Tibial nerve (tissue), 4 donors: ENCODE data around the gene LGI1.

Experiments
- EP300 ChIP-seq, 2 donors: sonication (generic); formaldehyde crosslinking; IDR thresholded peaks; one replicate each; pipeline ENCODE4 v1.6.1; 2017; ENCODE audit warnings: antibody characterized with exemption in 2 of 2, mild to moderate bottlenecking in 1 of 2
- TF ChIP-seq, protein P1 (sequence below), 5 experiments: fragments of 200-600 bp in 3 of 5; fragments of 450-650 bp in 2 of 5; sonication (generic) in 3 of 5; IDR thresholded peaks; one replicate each; pipeline ENCODE4 v1.5.1; 2016 to 2019; ENCODE audit warnings: antibody characterized with exemption in 5 of 5, mild to moderate bottlenecking in 3 of 5, moderate library complexity in 2 of 5

DNA sequence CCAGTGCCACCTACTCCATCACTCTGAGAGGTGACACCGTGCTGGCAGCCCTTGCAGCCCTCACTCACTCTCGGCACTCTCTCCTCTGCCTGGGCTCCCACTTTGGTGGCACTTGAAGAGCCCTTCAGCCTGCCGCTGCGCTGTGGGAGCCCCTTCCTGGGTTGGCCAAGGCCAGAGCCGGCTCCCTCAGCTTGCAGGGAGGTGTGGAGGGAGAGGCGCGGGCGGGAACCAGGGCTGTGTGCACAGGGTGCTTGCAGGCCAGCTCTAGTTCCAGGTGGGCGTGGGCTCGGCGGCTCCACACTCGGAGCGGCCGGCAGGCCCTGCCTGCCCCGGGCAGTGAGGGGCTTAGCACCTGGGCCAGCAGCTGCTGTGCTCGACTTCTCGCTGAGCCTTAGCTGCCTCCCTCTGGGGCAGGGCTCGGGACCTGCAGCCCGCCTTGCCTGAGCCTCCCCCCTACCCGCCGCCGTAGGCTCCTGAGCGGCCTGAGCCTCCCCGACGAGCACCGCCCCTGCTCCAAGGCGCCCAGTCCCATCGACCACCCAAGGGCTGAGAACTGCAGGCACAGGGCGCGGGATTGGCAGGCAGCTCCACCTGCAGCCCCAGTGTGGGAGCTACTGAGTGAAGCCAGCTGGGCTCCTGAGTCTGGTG, 87.4 kb downstream of the LGI1 start:
- TF ChIP-seq, protein P1, sequence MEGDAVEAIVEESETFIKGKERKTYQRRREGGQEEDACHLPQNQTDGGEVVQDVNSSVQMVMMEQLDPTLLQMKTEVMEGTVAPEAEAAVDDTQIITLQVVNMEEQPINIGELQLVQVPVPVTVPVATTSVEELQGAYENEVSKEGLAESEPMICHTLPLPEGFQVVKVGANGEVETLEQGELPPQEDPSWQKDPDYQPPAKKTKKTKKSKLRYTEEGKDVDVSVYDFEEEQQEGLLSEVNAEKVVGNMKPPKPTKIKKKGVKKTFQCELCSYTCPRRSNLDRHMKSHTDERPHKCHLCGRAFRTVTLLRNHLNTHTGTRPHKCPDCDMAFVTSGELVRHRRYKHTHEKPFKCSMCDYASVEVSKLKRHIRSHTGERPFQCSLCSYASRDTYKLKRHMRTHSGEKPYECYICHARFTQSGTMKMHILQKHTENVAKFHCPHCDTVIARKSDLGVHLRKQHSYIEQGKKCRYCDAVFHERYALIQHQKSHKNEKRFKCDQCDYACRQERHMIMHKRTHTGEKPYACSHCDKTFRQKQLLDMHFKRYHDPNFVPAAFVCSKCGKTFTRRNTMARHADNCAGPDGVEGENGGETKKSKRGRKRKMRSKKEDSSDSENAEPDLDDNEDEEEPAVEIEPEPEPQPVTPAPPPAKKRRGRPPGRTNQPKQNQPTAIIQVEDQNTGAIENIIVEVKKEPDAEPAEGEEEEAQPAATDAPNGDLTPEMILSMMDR (IDR thresholded peaks at IDR 0.05): no peak
- no peak for TF ChIP-seq EP300 (IDR thresholded peaks at IDR 0.05)
